H4 (cell line): ENCODE measurements around the gene KRT85. TPM values are rescaled to one million over a fixed set of nuclear protein-coding genes. Genes with fewer than 3 reads are reported as not detected.

Experiments
- DNase-seq: peaks from one replicate; pipeline ENCODE4 v3.0.0-alpha.2; 2015; ENCODE audit warnings: low spot score
- total RNA-seq: library from RNA; depleted of rRNA; stranded (reverse); fragments of >200 nt; shearing (Covaris generic); gene quantifications from 2 replicates; pipeline ENCODE4 v1.2.3, GENCODE V29; 2014

KRT85 gene
- total RNA-seq, 1 experiment from 2014 or later, result not detected

- DNase-seq, result no peak
These were observed 27.6 kb upstream of the KRT85 start for GRCh38 chr12:52394836-52395405.

GRCh38 chr12:52392465-52393007 is 25.3 kb upstream of the KRT85 start:
- no peak for DNase-seq

GRCh38 chr12:52391618-52392002 is 24.3 kb upstream of the KRT85 start:
- peak; percentile 73 for DNase-seq

GRCh38 chr12:52390739-52391617 is 23.7 kb upstream of the KRT85 start:
- peak; percentile 40 for DNase-seq

GRCh38 chr12:52389313-52390207 is 22.3 kb upstream of the KRT85 start:
- no peak for DNase-seq

- DNase-seq, result no peak
These were observed 20.6 kb upstream of the KRT85 start for GRCh38 chr12:52387859-52388258.

GRCh38 chr12:52385226-52385702 is 18.0 kb upstream of the KRT85 start, which contains the start of gene KRT84:
Gene KRT84 (minus strand): TSS chr12:52385652. CDS start chr12:52385585, 67 bp downstream.
- DNase-seq, result no peak

- no peak for DNase-seq
These were observed 16.1 kb upstream of the KRT85 start for GRCh38 chr12:52383331-52383730.

GRCh38 chr12:52382854-52383253 is 15.6 kb upstream of the KRT85 start:
- DNase-seq, result no peak

GRCh38 chr12:52381206-52381605 is 13.9 kb upstream of the KRT85 start:
- DNase-seq, result no peak

- DNase-seq, result peak; percentile 36
These were observed 13.0 kb upstream of the KRT85 start for GRCh38 chr12:52380271-52380694.

- DNase-seq, result no peak
These were observed 12.3 kb upstream of the KRT85 start for GRCh38 chr12:52379536-52379935.

- DNase-seq, result no peak
These were observed 10.8 kb upstream of the KRT85 start for GRCh38 chr12:52378091-52378490.

GRCh38 chr12:52377266-52377665 is 10.0 kb upstream of the KRT85 start:
- DNase-seq, result no peak

GRCh38 chr12:52372216-52373154 is 5.2 kb upstream of the KRT85 start:
- DNase-seq, result peak; percentile 87

- no peak for DNase-seq
These were observed 4.4 kb upstream of the KRT85 start for GRCh38 chr12:52371716-52372115.

- DNase-seq, result no peak
These were observed 3.8 kb upstream of the KRT85 start for GRCh38 chr12:52370926-52371608.

GRCh38 chr12:52369809-52370208 is 2.5 kb upstream of the KRT85 start:
- DNase-seq, result no peak

- DNase-seq, result no peak
These were observed 1.9 kb upstream of the KRT85 start for GRCh38 chr12:52369211-52369610.

- no peak for DNase-seq
These were observed 1.2 kb upstream of the KRT85 start for GRCh38 chr12:52368508-52368907.
